ENCODE data around the gene DPYD. TPM values are rescaled to one million over a fixed set of nuclear protein-coding genes. Genes with fewer than 3 reads are reported as not detected.

DPYD gene
- total RNA-seq, 1 donor from 2014 or later = 8.1 TPM

GRCh38 chr1:97925151-97925550 is 4.3 kb upstream of the DPYD start:
- Mint-ChIP-seq H3K36me3 (ENCODE audit: insufficient read depth) (no peaks in the 10 kb centered on the region), H3K27me3 (no peaks in the 10 kb centered on the region), H3K4me3 (ENCODE audit: low read depth) (no peak overlapping the region), H3K9me3 (ENCODE audit: low read depth) (no peaks in the 10 kb centered on the region), H3K27ac (no peak overlapping the region), H3K4me1 (ENCODE audit: low read depth) (peaks cover 13% of the 10 kb centered on the region)
- no peak for TF ChIP-seq CTCF (IDR thresholded peaks at IDR 0.05; ENCODE audit: unreplicated experiment)
- no peak for DNase-seq (ENCODE audit: low spot score, unreplicated experiment)

- no peaks in the 10 kb centered on the region for H3K9me3 Mint-ChIP-seq (ENCODE audit: low read depth)
- no peak overlapping the region for H3K27ac Mint-ChIP-seq
- H3K27me3 Mint-ChIP-seq = no peaks in the 10 kb centered on the region
- peaks cover 22% of the 10 kb centered on the region for H3K4me1 Mint-ChIP-seq (ENCODE audit: low read depth)
- no peak for DNase-seq (ENCODE audit: low spot score, unreplicated experiment)
- H3K36me3 Mint-ChIP-seq (ENCODE audit: insufficient read depth) = no peaks in the 10 kb centered on the region
- H3K4me3 Mint-ChIP-seq (ENCODE audit: low read depth) = no peak overlapping the region
- no peak for TF ChIP-seq CTCF (IDR thresholded peaks at IDR 0.05; ENCODE audit: unreplicated experiment)
Observed at GRCh38 chr1:97923811-97924210, 3.0 kb upstream of the DPYD start.

- H3K27ac Mint-ChIP-seq = peak overlapping the region; percentile 94
- peaks cover 23% of the 10 kb centered on the region for H3K4me1 Mint-ChIP-seq (ENCODE audit: low read depth)
- no peaks in the 10 kb centered on the region for H3K27me3 Mint-ChIP-seq
- no peaks in the 10 kb centered on the region for H3K9me3 Mint-ChIP-seq (ENCODE audit: low read depth)
- H3K36me3 Mint-ChIP-seq (ENCODE audit: insufficient read depth) = no peaks in the 10 kb centered on the region
- TF ChIP-seq CTCF (IDR thresholded peaks at IDR 0.05; ENCODE audit: unreplicated experiment) = no peak
- DNase-seq (ENCODE audit: low spot score, unreplicated experiment) = no peak
- peak overlapping the region; percentile 92 for H3K4me3 Mint-ChIP-seq (ENCODE audit: low read depth)
Observed at GRCh38 chr1:97920276-97920831, 480 bp downstream of the DPYD start.

GRCh38 chr1:97919585-97920261 is 1.1 kb downstream of the DPYD start:
- H3K27me3 Mint-ChIP-seq = no peaks in the 10 kb centered on the region
- no peak for TF ChIP-seq CTCF (IDR thresholded peaks at IDR 0.05; ENCODE audit: unreplicated experiment)
- H3K9me3 Mint-ChIP-seq (ENCODE audit: low read depth) = no peaks in the 10 kb centered on the region
- H3K4me3 Mint-ChIP-seq (ENCODE audit: low read depth) = peak overlapping the region; percentile 92
- DNase-seq (ENCODE audit: low spot score, unreplicated experiment) = no peak
- peak overlapping the region; percentile 78 for H3K27ac Mint-ChIP-seq
- H3K36me3 Mint-ChIP-seq (ENCODE audit: insufficient read depth) = no peaks in the 10 kb centered on the region
- peaks cover 23% of the 10 kb centered on the region for H3K4me1 Mint-ChIP-seq (ENCODE audit: low read depth)

GRCh38 chr1:97918961-97919360 is 1.9 kb downstream of the DPYD start:
- H3K9me3 Mint-ChIP-seq (ENCODE audit: low read depth) = no peaks in the 10 kb centered on the region
- H3K36me3 Mint-ChIP-seq (ENCODE audit: insufficient read depth) = no peaks in the 10 kb centered on the region
- H3K4me3 Mint-ChIP-seq (ENCODE audit: low read depth) = peak overlapping the region; percentile 92
- DNase-seq (ENCODE audit: low spot score, unreplicated experiment) = no peak
- H3K27me3 Mint-ChIP-seq = no peaks in the 10 kb centered on the region
- H3K4me1 Mint-ChIP-seq (ENCODE audit: low read depth) = peaks cover 23% of the 10 kb centered on the region
- no peak for TF ChIP-seq CTCF (IDR thresholded peaks at IDR 0.05; ENCODE audit: unreplicated experiment)
- H3K27ac Mint-ChIP-seq = no peak overlapping the region
